Esophagus squamous epithelium (tissue), 5 donors: Measurements from ENCODE around the gene KSR2. TPM values are rescaled to one million over a fixed set of nuclear protein-coding genes. Genes with fewer than 3 reads are reported as not detected.
A peak's percentile ranks its signal among the peaks of the same experiment; 100 is the strongest.

Source experiments
- DNase-seq: peaks from one replicate; lab custom pipeline; 2025; lab: John Stamatoyannopoulos, UW
- H3K27ac ChIP-seq, 4 donors: fragments of 200-600 bp; sonication (generic); one replicate each; pipeline ENCODE4 v1.5.1; 2016 to 2019; ENCODE audit warnings: mild to moderate bottlenecking in 1 of 4
- H3K27me3 ChIP-seq, 4 donors: fragments of 200-600 bp; sonication (generic); 1 replicate in 3 of 4; 2 replicates in 1 of 4; pipeline versions ENCODE4 v1.5.1 to v1.6.0; 2017 to 2021; ENCODE audit warnings: antibody characterized with exemption in 1 of 4
- H3K36me3 ChIP-seq, 3 donors: fragments of 200-600 bp; sonication (generic); one replicate each; pipeline ENCODE4 v1.5.1; 2016 to 2019
- H3K4me1 ChIP-seq, 3 donors: fragments of 200-600 bp; sonication (generic); one replicate each; pipeline ENCODE4 v1.5.1; 2017 to 2019
- H3K4me3 ChIP-seq, 4 donors: fragments of 200-600 bp; sonication (generic); 1 replicate in 3 of 4; 2 replicates in 1 of 4; pipeline ENCODE4 v1.5.1; 2016 to 2019; ENCODE audit warnings: mild to moderate bottlenecking in 2 of 4, moderate library complexity in 1 of 4
- H3K9me3 ChIP-seq, 3 donors: fragments of 200-600 bp; sonication (generic); one replicate each; pipeline ENCODE4 v1.5.1; 2016 to 2019
- CTCF ChIP-seq, 6 experiments: fragments of 450-650 bp in 4 of 6; fragments of 200-600 bp in 2 of 6; sonication (generic) in 2 of 6; IDR thresholded peaks; one replicate each; pipeline ENCODE4 v1.5.1; 2016 to 2019; ENCODE audit warnings: antibody characterized with exemption in 6 of 6, mild to moderate bottlenecking in 4 of 6, moderate library complexity in 4 of 6
- POLR2A ChIP-seq, 4 donors: fragments of 450-650 bp; IDR thresholded peaks; one replicate each; pipeline ENCODE4 v1.6.1; 2017; ENCODE audit warnings: antibody characterized with exemption in 4 of 4, mild to moderate bottlenecking in 4 of 4, moderate library complexity in 3 of 4
- WGBS, 2 donors: methylation state at CpG; one replicate each; pipeline ENCODE4 v1.1.5; 2018; 5-methylcytosine and 5-hydroxymethylcytosine counted together
- intact Hi-C: fragments of 100-400 bp; cut with DNase I; formaldehyde crosslinking; loops from one replicate; pipeline ENCODE4 v1.15.0; 2022
- total RNA-seq, 4 donors: library from RNA; depleted of rRNA; stranded (reverse); fragments of >200 nt; gene quantifications; one replicate each; pipeline ENCODE4 v1.1.0, GENCODE V29; 2016
- donor health status: DM: yes; HTN: yes; CAD: no.

KSR2 gene
- total RNA-seq, 4 donors from 2014 or later = under 0.01 to 0.13 (median 0.03) TPM

GRCh38 chr12:117483501-117483900 is 485.3 kb downstream of the KSR2 start:
- no peak for DNase-seq
- H3K4me1 ChIP-seq = no peaks in the 10 kb centered on the region
- WGBS, 2 donors = 84 to 87% methylated on average over 5 of the region's 5 CpGs
- H3K4me3 ChIP-seq = no peak overlapping the region
- peaks cover 0 to 8% (median 0%) of the 10 kb centered on the region in 4 donors for H3K27me3 ChIP-seq
- H3K27ac ChIP-seq = no peak overlapping the region
- no peaks in the 10 kb centered on the region for H3K36me3 ChIP-seq
- H3K9me3 ChIP-seq = peaks cover 0 to 5% (median 0%) of the 10 kb centered on the region in 3 donors
- TF ChIP-seq POLR2A (IDR thresholded peaks at IDR 0.05) (no peak), CTCF (IDR thresholded peaks at IDR 0.05) (no peak)
- intact Hi-C loops = no loop called here

GRCh38 chr12:117481470-117481869 is 487.3 kb downstream of the KSR2 start:
- peaks cover 0 to 9% (median 0%) of the 10 kb centered on the region in 4 donors for H3K27me3 ChIP-seq
- no peak for DNase-seq
- intact Hi-C loops = no loop called here

DNA sequence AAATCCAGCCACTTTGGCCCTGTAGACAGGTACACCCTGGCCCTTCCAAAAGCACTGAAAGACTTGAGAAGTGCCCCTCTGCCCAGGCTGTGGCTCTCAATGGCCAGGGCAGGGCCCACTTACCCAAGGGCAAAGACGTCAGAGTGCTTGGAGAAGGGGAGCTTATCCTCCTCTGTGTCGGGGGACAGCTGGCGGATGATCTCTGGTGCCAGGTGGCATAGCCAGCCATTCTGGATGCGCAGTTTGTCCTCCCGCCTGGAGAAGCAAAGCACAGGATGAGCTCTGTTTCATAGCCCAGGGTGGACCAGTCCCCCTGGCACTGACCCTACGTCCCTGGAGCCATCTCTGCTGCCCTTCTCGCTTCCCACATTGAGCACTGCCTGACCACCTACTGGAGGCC is 492.4 kb downstream of the KSR2 start:
- Histone ChIP-seq H3K27me3 (peaks cover 0 to 5% (median 0%) of the 10 kb centered on the region in 4 donors), H3K27ac (no peak overlapping the region), H3K4me3 (no peak overlapping the region), H3K4me1 (no peaks in the 10 kb centered on the region), H3K36me3 (no peaks in the 10 kb centered on the region), H3K9me3 (no peaks in the 10 kb centered on the region)
- 83 to 100% methylated on average over 2 to 6 of the region's 7 CpGs for WGBS, 2 donors
- intact Hi-C loops = no loop called here
- DNase-seq = no peak
- no peak for TF ChIP-seq CTCF (IDR thresholded peaks at IDR 0.05)
- no peak for TF ChIP-seq POLR2A (IDR thresholded peaks at IDR 0.05)

More at GRCh38 chr12:117481470-117481869, 487.3 kb downstream of the KSR2 start:
- no peak overlapping the region for H3K4me3 ChIP-seq
- H3K36me3 ChIP-seq = no peaks in the 10 kb centered on the region
- WGBS, 2 donors = no CpG with 5 or more reads among the region's 1 CpG
- no peak overlapping the region for H3K27ac ChIP-seq
- H3K9me3 ChIP-seq = peaks cover 0 to 5% (median 0%) of the 10 kb centered on the region in 3 donors
- H3K4me1 ChIP-seq = no peaks in the 10 kb centered on the region
- TF ChIP-seq POLR2A (IDR thresholded peaks at IDR 0.05) (no peak), CTCF (IDR thresholded peaks at IDR 0.05) (no peak)

- Histone ChIP-seq H3K27me3 (peaks cover 0 to 5% (median 0%) of the 10 kb centered on the region in 4 donors), H3K36me3 (no peaks in the 10 kb centered on the region), H3K4me1 (no peaks in the 10 kb centered on the region), H3K27ac (no peak overlapping the region), H3K9me3 (peaks cover 0 to 6% (median 0%) of the 10 kb centered on the region in 3 donors), H3K4me3 (no peak overlapping the region)
- WGBS, 2 donors = 22 to 24% methylated on average over 3 of the region's 3 CpGs
- TF ChIP-seq CTCF (IDR thresholded peaks at IDR 0.05) (no peak), POLR2A (IDR thresholded peaks at IDR 0.05) (no peak)
- no peak for DNase-seq
- intact Hi-C loops = no loop called here
Measured at GRCh38 chr12:117473856-117474255, 494.9 kb downstream of the KSR2 start.

DNA sequence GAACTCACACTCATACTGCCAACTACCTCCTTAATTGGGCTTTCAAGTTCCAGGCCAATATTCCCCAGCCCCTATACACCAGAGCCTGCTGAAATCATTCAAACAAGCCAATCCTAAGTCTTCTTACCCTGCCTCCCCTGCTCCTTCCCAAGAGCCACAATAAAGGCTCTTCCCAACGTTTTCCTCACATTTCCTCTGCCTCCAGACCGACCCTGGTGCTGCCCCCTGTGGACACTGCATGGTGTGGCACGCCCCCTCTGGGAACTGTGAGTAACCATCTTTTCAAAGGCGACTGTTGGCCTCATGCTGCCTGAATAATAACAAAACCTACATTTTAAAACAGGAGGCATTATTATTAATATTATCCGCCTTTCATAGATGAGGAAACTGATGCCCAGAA is 495.8 kb downstream of the KSR2 start:
- H3K36me3 ChIP-seq = no peaks in the 10 kb centered on the region
- H3K4me3 ChIP-seq = no peak overlapping the region
- H3K27me3 ChIP-seq = peaks cover 0 to 5% (median 0%) of the 10 kb centered on the region in 4 donors
- WGBS, 2 donors = 30 to 48% methylated on average over 4 to 5 of the region's 5 CpGs
- no peak overlapping the region for H3K27ac ChIP-seq
- H3K4me1 ChIP-seq = no peaks in the 10 kb centered on the region
- TF ChIP-seq POLR2A (IDR thresholded peaks at IDR 0.05) (no peak), CTCF (IDR thresholded peaks at IDR 0.05) (peak in 2 of 6 experiments; percentile 10 to 31)
- H3K9me3 ChIP-seq = peaks cover 0 to 6% (median 0%) of the 10 kb centered on the region in 3 donors
- no peak for DNase-seq
- intact Hi-C loops = no loop called here
